Measurements from ENCODE around the gene CCDC82. TPM values are rescaled to one million over a fixed set of nuclear protein-coding genes. Genes with fewer than 3 reads are reported as not detected.

The CCDC82 gene
- total RNA-seq, 1 experiment from 2014 or later, result 25.3 TPM

- POLR2A ChIA-PET, result no interaction called here
- no peaks in the 10 kb centered on the region for H3K36me3 ChIP-seq (ENCODE audit: control insufficient read depth, insufficient read depth, low read length)
- H3K9me3 ChIP-seq (ENCODE audit: control insufficient read depth, insufficient read depth, low read depth, low read length), result no peaks in the 10 kb centered on the region
- ATAC-seq (no peak), DNase-seq (ENCODE audit: low read depth, low spot score) (no peak)
- CTCF ChIA-PET, result interaction anchor here (0.5 kb wide), 1 partner anchor 342 kb away, joined by 5 read pairs; no protein-coding TSS in a partner anchor
- H3K4me3 ChIP-seq (ENCODE audit: low read depth in 2 of 2, low read length in 2 of 2), result no peak overlapping the region
- no peaks in the 10 kb centered on the region for H3K27me3 ChIP-seq (ENCODE audit: control insufficient read depth, insufficient read depth, low read length)
- peaks cover 6% of the 10 kb centered on the region for H3K4me1 ChIP-seq (ENCODE audit: control insufficient read depth, insufficient read depth, low read length)
- no TSS peak for BruUV-seq (replicated peaks)
- intact Hi-C loops (cut with micrococcal nuclease; ENCODE audit: unreplicated experiment) (loop anchor here (10.0 kb wide), 2 partner anchors 342 to 562 kb away; no protein-coding TSS in a partner anchor), in situ Hi-C loops (cut with HindIII; ENCODE audit: low pct_unique_long_range_greater_than_20kb, low sequenced_read_pairs) (no loop called here)
- TF ChIP-seq POLR2AphosphoS5 (IDR thresholded peaks at IDR 0.05; ENCODE audit: low read depth, low read length), result no peak
- TF ChIP-seq TCF7L2 (IDR thresholded peaks at IDR 0.05; ENCODE audit: low read depth, low read length), result no peak
- TF ChIP-seq SIN3A (IDR thresholded peaks at IDR 0.05; ENCODE audit: borderline replicate concordance, insufficient read depth, low read depth, low read length), result no peak
- no peak for TF ChIP-seq REST (IDR thresholded peaks at IDR 0.05; ENCODE audit: insufficient read depth in 1 of 2, low read depth in 2 of 2, low read length in 1 of 2)
- no peak for TF ChIP-seq CTCF (IDR thresholded peaks at IDR 0.05)
- no peak overlapping the region for H3K27ac ChIP-seq (ENCODE audit: low read length)
Observed at GRCh38 chr11:96396637-96397036, 6.9 kb upstream of the CCDC82 start.

GRCh38 chr11:96394773-96395172 lies 5.1 kb upstream of the CCDC82 start:
- H3K4me3 ChIP-seq (ENCODE audit: low read depth in 2 of 2, low read length in 2 of 2), result no peak overlapping the region
- ChIA-PET POLR2A (interaction anchor here (0.7 kb wide), 1 partner anchor 88 kb away, joined by 6 read pairs; no protein-coding TSS in a partner anchor), CTCF (interaction anchor here (1.8 kb wide), 1 partner anchor 559 kb away, joined by 7 read pairs; no protein-coding TSS in a partner anchor)
- H3K4me1 ChIP-seq (ENCODE audit: control insufficient read depth, insufficient read depth, low read length), result peaks cover 12% of the 10 kb centered on the region
- no peak for ATAC-seq
- H3K27me3 ChIP-seq (ENCODE audit: control insufficient read depth, insufficient read depth, low read length), result no peaks in the 10 kb centered on the region
- no peaks in the 10 kb centered on the region for H3K9me3 ChIP-seq (ENCODE audit: control insufficient read depth, insufficient read depth, low read depth, low read length)
- in situ Hi-C loops (cut with HindIII; ENCODE audit: low pct_unique_long_range_greater_than_20kb, low sequenced_read_pairs), result no loop called here
- DNase-seq (ENCODE audit: low read depth, low spot score), result no peak
- TF ChIP-seq POLR2AphosphoS5 (IDR thresholded peaks at IDR 0.05; ENCODE audit: low read depth, low read length), result no peak
- TF ChIP-seq CTCF (IDR thresholded peaks at IDR 0.05), result no peak
- no peak for TF ChIP-seq SIN3A (IDR thresholded peaks at IDR 0.05; ENCODE audit: borderline replicate concordance, insufficient read depth, low read depth, low read length)
- no peak for TF ChIP-seq TCF7L2 (IDR thresholded peaks at IDR 0.05; ENCODE audit: low read depth, low read length)
- TF ChIP-seq REST (IDR thresholded peaks at IDR 0.05; ENCODE audit: insufficient read depth in 1 of 2, low read depth in 2 of 2, low read length in 1 of 2), result no peak
- intact Hi-C loops (cut with micrococcal nuclease; ENCODE audit: unreplicated experiment), result loop anchor here (10.0 kb wide), 2 partner anchors 340 to 560 kb away; no protein-coding TSS in a partner anchor
- no peak overlapping the region for H3K27ac ChIP-seq (ENCODE audit: low read length)
- no TSS peak for BruUV-seq (replicated peaks)
- no peaks in the 10 kb centered on the region for H3K36me3 ChIP-seq (ENCODE audit: control insufficient read depth, insufficient read depth, low read length)

Measured in Panc1 (cell line).